Uterus (tissue), 2 donors: ENCODE data around the gene PARG.
"Not testable (repeated sequence)": the region's sequence is repeated elsewhere in the genome, so short reads cannot be mapped to it uniquely, and the experiment has no call there.

Experiments
- POLR2A ChIP-seq, 2 donors: fragments of 450-650 bp; IDR thresholded peaks; one replicate each; pipeline ENCODE4 v1.6.1; 2016; ENCODE audit warnings: antibody characterized with exemption in 2 of 2, mild to moderate bottlenecking in 1 of 2, moderate library complexity in 1 of 2
- TF ChIP-seq, protein P1 (sequence below), 4 experiments: fragments of 200-600 bp in 2 of 4; fragments of 450-650 bp in 2 of 4; sonication (generic) in 2 of 4; IDR thresholded peaks; one replicate each; pipeline ENCODE4 v1.5.1; 2016 to 2019; ENCODE audit warnings: antibody characterized with exemption in 4 of 4, mild to moderate bottlenecking in 2 of 4, moderate library complexity in 1 of 4

- TF ChIP-seq, protein P1, sequence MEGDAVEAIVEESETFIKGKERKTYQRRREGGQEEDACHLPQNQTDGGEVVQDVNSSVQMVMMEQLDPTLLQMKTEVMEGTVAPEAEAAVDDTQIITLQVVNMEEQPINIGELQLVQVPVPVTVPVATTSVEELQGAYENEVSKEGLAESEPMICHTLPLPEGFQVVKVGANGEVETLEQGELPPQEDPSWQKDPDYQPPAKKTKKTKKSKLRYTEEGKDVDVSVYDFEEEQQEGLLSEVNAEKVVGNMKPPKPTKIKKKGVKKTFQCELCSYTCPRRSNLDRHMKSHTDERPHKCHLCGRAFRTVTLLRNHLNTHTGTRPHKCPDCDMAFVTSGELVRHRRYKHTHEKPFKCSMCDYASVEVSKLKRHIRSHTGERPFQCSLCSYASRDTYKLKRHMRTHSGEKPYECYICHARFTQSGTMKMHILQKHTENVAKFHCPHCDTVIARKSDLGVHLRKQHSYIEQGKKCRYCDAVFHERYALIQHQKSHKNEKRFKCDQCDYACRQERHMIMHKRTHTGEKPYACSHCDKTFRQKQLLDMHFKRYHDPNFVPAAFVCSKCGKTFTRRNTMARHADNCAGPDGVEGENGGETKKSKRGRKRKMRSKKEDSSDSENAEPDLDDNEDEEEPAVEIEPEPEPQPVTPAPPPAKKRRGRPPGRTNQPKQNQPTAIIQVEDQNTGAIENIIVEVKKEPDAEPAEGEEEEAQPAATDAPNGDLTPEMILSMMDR (IDR thresholded peaks at IDR 0.05), result not testable (repeated sequence)
- not testable (repeated sequence) for TF ChIP-seq POLR2A (IDR thresholded peaks at IDR 0.05)
Measured at GRCh38 chr10:49948737-49949136, 6.9 kb upstream of the PARG start.
